NCI-H510A treated with DMSO at 0.1 percent for 48 hours (cell line): Measurements from ENCODE around the gene DLG2.
A peak's percentile ranks its signal among the peaks of the same experiment; 100 is the strongest.

Experiments
- DNase-seq: peaks from one replicate; lab custom pipeline; 2025; lab: John Stamatoyannopoulos, UW

Gene DLG2

DNA sequence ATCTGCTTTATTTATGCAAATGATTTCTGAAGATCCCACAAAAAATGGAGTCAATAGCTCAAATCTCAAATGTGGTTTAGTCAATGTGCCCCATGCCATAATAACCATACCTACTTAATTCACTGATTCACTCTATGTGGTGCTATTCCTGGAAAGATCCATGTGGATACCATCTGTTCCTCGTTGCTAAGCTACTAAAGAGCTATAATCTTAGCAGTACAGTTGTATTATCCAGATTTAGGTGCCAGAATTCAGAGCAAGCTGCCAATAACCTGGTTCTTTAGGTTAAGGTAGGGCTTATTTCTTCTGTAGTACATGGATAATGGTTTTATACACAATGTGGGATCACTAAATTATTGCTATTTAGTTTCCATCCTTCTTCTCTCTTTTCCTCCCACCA lies 1366.3 kb downstream of the DLG2 start:
- DNase-seq: no peak

DNA sequence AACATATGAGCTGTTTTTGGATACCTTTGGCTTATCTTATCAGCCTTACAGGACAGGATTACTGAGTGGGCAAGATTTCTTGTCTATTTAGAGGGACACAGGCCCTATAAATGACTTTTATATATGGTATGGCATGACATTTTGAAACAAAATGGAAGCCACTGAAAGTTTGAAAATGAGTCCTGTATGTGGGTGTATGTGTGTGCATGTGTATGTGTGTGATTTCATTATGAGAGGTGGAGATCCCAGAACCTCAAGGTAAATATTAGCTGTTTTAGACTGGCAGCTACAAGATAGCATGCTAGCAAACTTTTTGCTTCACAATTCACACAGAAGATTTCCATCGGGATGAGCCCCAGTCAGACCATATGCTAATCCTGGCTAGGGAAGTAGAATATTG lies 1370.5 kb downstream of the DLG2 start:
- no peak for DNase-seq

- DNase-seq: no peak
Measured at GRCh38 chr11:84255483-84255882, 1371.7 kb downstream of the DLG2 start.

GRCh38 chr11:84250834-84251613 lies 1376.1 kb downstream of the DLG2 start:
- DNase-seq: peak; percentile 64

- peak; percentile 18 for DNase-seq
Measured at GRCh38 chr11:84249344-84250135, 1377.6 kb downstream of the DLG2 start.

DNA sequence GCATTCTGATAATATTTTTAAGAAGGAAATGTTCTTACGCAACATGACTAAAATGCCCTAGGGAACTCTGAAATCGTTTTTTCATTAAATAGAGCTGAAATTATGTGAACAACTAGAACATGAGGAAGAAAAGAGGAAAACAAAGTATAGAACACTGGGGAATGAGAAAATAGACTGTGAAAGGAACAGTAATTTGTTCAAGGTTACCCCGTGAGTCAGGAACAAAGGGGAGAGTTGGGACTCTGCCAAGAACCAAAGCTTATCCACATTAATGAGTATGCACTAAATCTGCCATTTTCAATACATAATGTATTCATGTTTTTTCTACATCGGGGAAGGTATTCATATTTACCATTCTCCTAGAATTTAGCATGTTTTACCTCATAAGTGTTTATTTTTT lies 1379.2 kb downstream of the DLG2 start:
- DNase-seq: no peak

DNA sequence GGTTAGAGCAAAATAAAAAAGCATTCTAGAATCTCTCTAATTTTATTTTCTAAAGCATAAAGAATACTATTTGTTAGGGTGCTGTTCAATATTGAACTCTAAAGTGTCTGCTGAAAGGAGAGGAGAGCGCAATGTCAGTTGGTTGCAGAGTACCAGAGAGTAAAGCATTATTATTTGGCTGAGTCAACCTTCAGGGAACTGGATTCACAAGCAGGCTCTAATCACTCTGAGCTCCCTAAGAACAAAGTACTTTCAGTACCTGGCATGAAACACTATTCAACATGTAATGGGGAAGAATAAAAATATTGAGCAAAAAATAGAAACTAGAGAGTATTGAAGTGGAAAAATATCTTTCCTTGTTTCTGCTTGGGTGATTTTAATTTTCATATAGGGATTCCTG lies 1380.0 kb downstream of the DLG2 start:
- no peak for DNase-seq

DNA sequence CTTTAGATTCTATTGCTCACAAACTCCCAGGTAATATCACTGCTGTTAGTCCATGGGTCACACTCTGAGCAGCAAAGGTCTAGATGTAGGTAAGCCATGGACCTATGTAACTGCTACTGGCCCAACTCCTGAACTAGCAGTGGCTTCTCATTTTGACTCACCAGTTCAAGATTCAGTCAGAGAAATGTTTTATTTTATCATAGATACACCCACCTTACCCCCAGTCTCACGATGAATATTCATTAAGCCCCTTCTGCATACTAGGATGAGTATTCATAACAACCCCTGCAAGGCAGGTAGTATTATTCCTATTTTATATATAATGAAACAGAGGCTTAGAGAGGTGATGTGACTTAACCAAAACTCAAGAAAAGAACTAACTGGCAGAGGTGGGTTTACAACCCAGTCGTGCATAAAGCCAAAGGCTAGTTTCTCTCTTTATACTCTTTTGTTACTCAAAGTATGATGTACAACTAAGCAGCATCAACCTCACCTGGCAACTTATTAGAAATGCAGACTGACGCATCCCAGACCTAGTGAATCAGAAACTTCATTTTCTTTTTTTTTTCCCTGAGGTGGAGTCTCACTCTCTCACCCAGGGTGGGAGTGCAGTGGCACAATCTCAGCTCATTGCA lies 1383.4 kb downstream of the DLG2 start:
- DNase-seq: no peak

- no peak for DNase-seq
Measured at GRCh38 chr11:84241343-84242131, 1385.6 kb downstream of the DLG2 start.

DNA sequence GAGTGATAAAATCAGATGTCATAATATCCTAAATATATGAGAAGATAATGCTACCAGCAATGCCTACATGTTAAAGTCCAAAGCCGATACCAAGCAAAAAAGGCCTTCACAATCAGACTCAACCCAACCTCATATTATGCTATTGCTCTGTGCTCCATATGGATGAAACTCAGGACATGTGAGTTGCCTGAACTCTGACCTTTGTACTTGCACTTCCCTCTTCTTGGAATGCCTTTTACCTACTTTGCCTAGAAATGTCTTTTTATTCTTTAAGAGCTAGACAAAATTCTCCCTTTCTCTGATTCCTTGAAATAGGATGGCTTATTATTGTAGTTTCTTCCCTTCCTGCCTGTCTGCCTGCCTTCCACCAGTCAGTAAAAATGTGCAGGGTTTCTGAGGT lies 1386.3 kb downstream of the DLG2 start:
- DNase-seq: no peak

DNA sequence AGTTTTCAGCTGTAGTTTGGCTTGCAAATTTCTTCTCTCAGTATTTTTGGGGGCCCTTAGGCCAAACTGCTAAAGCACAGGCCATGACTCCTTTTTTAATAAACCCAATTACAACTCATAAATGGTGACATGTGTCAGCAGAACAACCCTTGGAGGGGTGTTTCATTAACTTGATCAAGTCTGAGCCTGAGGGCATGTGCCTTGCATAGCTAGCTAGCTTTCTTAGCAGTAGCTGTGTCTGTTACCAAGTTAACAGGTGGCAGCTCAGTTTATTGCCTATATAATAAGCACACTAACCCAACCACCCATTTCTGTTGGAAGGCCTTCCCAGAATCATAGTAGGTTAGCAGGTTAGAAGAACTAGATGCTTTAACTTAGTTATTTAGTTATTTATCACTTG lies 1390.7 kb downstream of the DLG2 start:
- no peak for DNase-seq

DNA sequence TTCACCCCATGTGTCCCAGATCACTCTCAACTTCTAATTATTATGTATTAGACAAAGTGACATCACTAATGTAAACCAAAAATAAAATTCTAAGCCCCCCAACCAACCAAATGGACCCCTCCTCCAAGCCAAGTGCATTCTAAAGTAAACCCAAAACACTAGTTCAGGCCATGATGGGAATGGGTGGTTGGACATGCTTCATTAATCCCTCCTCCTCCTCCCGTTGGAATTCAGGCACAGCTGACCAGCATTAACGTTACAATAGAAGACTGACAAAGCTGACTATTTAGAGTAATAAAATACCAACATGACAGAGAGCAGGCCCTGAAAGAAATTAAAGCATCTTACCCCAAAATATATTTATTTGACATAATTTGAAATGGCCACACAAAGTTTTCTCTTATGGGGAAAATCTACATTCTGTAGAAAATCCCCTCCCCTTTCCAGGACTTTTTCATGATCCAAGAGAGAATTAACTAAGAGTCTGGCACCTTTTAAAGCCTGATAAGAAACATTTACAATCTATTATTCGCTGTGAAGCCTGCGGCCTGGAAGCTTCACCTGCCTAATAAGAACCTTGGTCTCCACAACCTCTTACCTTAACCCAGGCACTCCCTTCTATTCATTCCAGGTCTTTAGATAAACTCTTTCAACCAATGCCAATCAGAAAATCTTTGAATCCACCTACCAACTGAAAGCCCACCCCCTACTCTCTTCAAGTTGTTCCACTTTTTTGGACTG lies 1392.5 kb downstream of the DLG2 start:
- no peak for DNase-seq

GRCh38 chr11:84234011-84234410 lies 1393.1 kb downstream of the DLG2 start:
- DNase-seq: peak; percentile 24

GRCh38 chr11:84232511-84232910 lies 1394.6 kb downstream of the DLG2 start:
- DNase-seq: no peak

DNA sequence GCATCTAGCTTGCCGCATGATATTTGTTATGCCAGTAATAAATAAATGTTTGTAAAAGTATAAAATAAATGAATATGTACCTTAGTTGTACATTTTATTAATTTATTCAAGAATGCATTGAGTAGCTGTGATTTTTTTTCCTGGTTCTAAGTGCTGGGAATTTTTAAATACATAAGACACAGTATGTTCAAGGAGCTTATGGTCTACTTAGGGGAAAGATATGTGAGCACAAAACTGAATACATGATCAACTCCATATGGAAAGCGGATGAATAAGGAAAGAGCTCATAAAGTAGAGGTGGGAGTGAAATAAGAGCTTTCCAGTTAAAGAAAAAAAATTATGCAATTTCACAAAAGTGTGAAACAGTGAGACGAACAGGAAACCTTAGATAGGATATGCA lies 1396.7 kb downstream of the DLG2 start:
- no peak for DNase-seq

GRCh38 chr11:84227970-84228665 lies 1399.0 kb downstream of the DLG2 start:
- DNase-seq: no peak

DNA sequence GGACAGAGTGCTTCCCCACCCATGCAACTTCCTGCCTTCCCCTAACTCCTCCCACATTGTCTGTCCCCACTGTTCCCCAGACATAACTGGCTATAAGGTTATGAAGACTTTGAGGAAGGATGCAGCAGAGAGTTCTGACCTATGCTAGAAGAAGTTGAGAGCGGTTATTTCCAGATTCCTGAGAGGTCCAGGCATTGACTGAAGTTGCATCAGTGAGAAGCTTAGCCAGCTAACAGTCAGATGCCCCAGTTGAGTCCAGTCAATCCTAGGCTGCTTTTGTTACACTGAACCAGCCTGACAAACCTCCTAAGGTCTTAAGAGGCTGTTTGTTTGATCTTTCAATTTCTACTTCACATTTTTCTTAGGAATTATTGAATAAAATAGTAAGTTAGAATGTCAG lies 1403.1 kb downstream of the DLG2 start:
- no peak for DNase-seq

GRCh38 chr11:84218318-84218717 lies 1408.8 kb downstream of the DLG2 start:
- no peak for DNase-seq

GRCh38 chr11:84215672-84216071 lies 1411.5 kb downstream of the DLG2 start:
- no peak for DNase-seq

DNA sequence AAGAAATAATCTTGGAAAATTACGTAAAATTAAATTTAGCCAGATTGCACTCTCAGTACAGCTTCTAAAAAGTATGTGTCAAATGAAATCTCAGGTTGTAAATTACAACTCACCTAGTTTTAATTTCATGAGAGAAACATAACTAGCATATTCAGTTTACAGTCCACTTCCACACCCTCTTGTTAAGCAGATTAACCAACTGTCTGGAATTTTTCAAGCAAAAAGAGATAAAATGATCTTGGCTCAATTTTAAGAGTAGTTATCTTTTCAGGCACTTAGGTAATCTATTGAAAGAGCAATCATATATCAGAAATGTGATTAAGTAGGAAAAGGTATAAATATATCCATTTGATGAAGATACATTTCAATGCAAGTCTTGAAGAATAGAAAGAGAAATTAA lies 1412.6 kb downstream of the DLG2 start:
- DNase-seq: no peak
